A673 (cell line): ENCODE measurements around the gene HAAO. TPM values are rescaled to one million over a fixed set of nuclear protein-coding genes. Genes with fewer than 3 reads are reported as not detected.
A peak's percentile ranks its signal among the peaks of the same experiment; 100 is the strongest.

Source experiments
- BruUV-seq: library from RNA; stranded (reverse); fragments of 400-500 nt; replicated peaks from 2 replicates; lab custom pipeline; 2021; lab: Mats Ljungman, UMichigan
- CTCF ChIA-PET: fragments of 300-600 bp; sonication (Branson Sonifier 250); formaldehyde crosslinking; loops from one replicate; lab custom pipeline; 2022; ENCODE audit warnings: antibody characterized with exemption; lab: Charles Lee
- POLR2A ChIA-PET: fragments of 300-600 bp; sonication (Branson Sonifier 250); formaldehyde crosslinking; loops from one replicate; lab custom pipeline; 2022; ENCODE audit warnings: antibody characterized with exemption; ENCODE audit not compliant: low non-redundant PET; lab: Charles Lee
- DNase-seq: peaks from one replicate; pipeline ENCODE4 v3.0.0-alpha.2; 2015; ENCODE audit warnings: low spot score
- H3K27ac ChIP-seq: fragments of 200-600 bp; sonication (generic); 2 replicates; pipeline ENCODE4 v1.5.1; 2016; ENCODE audit warnings: mixed run types, low read depth, mild to moderate bottlenecking, mixed read lengths, antibody characterized with exemption, low read length; ENCODE audit not compliant: poor library complexity, severe bottlenecking
- H3K27me3 ChIP-seq: fragments of 200-600 bp; sonication (generic); replicated peaks from 2 replicates; pipeline ENCODE4 v1.6.1; 2017; ENCODE audit warnings: mixed run types, low read depth, mild to moderate bottlenecking, mixed read lengths, antibody characterized with exemption, low read length; ENCODE audit not compliant: insufficient read depth, poor library complexity
- H3K36me3 ChIP-seq: fragments of 200-600 bp; sonication (generic); 2 replicates; pipeline ENCODE4 v1.6.1; 2016; ENCODE audit warnings: mixed run types, mild to moderate bottlenecking, mixed read lengths, antibody characterized with exemption, low read length; ENCODE audit not compliant: insufficient read depth, poor library complexity, severe bottlenecking
- H3K4me1 ChIP-seq: fragments of 200-600 bp; sonication (generic); 2 replicates; pipeline ENCODE4 v1.6.1; 2017; ENCODE audit warnings: mixed run types, mild to moderate bottlenecking, mixed read lengths, antibody characterized with exemption, low read length; ENCODE audit not compliant: insufficient read depth, poor library complexity, severe bottlenecking
- H3K4me3 ChIP-seq: fragments of 200-600 bp; sonication (generic); 2 replicates; pipeline ENCODE4 v1.5.1; 2016; ENCODE audit warnings: low read depth, mixed run types, mild to moderate bottlenecking, mixed read lengths, low read length; ENCODE audit not compliant: poor library complexity, severe bottlenecking
- H3K9me3 ChIP-seq: fragments of 200-600 bp; sonication (generic); 2 replicates; pipeline ENCODE4 v1.6.1; 2016; ENCODE audit warnings: mixed run types, low read depth, mild to moderate bottlenecking, mixed read lengths, antibody characterized with exemption, low read length; ENCODE audit not compliant: poor library complexity, severe bottlenecking
- CTCF ChIP-seq: fragments of 300-800, 200-600 bp; sonication (generic); conservative IDR thresholded peaks from 2 replicates; pipeline ENCODE4 v1.5.1; 2017; ENCODE audit warnings: low read depth, mild to moderate bottlenecking, antibody characterized with exemption, low read length, moderate library complexity, mixed read lengths
- EZH2 ChIP-seq: fragments of 200-600 bp; sonication (generic); IDR thresholded peaks from 2 replicates; pipeline ENCODE4 v1.6.1; 2017; ENCODE audit warnings: borderline replicate concordance, low read depth, mild to moderate bottlenecking, mixed read lengths, antibody characterized with exemption, low read length; ENCODE audit not compliant: poor library complexity, severe bottlenecking
- intact Hi-C: fragments of 100-400 bp; cut with micrococcal nuclease; formaldehyde crosslinking; loops from one replicate; pipeline ENCODE4 v1.10.0; 2022; ENCODE audit not compliant: unreplicated experiment
- total RNA-seq: library from RNA; stranded (reverse); gene quantifications from 2 replicates; pipeline ENCODE4 v1.2.3, GENCODE V29; 2021

The HAAO gene
- total RNA-seq, 1 experiment from 2014 or later: 2.4 TPM

GRCh38 chr2:42755191-42755880 lies 37.0 kb downstream of the HAAO start:
- H3K9me3 ChIP-seq: no peaks in the 10 kb centered on the region
- no TSS peak for BruUV-seq
- no peaks in the 10 kb centered on the region for H3K27me3 ChIP-seq
- H3K4me3 ChIP-seq: no peak overlapping the region
- intact Hi-C loops: no loop called here
- ChIA-PET POLR2A (no interaction called here), CTCF (no interaction called here)
- TF ChIP-seq EZH2 (no peak), CTCF (no peak)
- H3K27ac ChIP-seq: no peak overlapping the region
- H3K4me1 ChIP-seq: no peaks in the 10 kb centered on the region
- no peaks in the 10 kb centered on the region for H3K36me3 ChIP-seq
- DNase-seq: peak; percentile 18

- Histone ChIP-seq H3K4me3 (no peak overlapping the region), H3K36me3 (no peaks in the 10 kb centered on the region), H3K4me1 (no peaks in the 10 kb centered on the region), H3K27me3 (no peaks in the 10 kb centered on the region), H3K27ac (no peak overlapping the region), H3K9me3 (no peaks in the 10 kb centered on the region)
- DNase-seq: no peak
- CTCF ChIA-PET: no interaction called here
- POLR2A ChIA-PET: no interaction called here
- intact Hi-C loops: no loop called here
- TF ChIP-seq CTCF (no peak), EZH2 (no peak)
- BruUV-seq: no TSS peak
These were observed 37.6 kb downstream of the HAAO start for GRCh38 chr2:42754776-42755140.

- Histone ChIP-seq H3K36me3 (no peaks in the 10 kb centered on the region), H3K4me3 (no peak overlapping the region), H3K4me1 (no peaks in the 10 kb centered on the region), H3K27me3 (no peaks in the 10 kb centered on the region), H3K27ac (no peak overlapping the region), H3K9me3 (no peaks in the 10 kb centered on the region)
- DNase-seq: no peak
- intact Hi-C loops: no loop called here
- ChIA-PET POLR2A (no interaction called here), CTCF (no interaction called here)
- TF ChIP-seq CTCF (no peak), EZH2 (no peak)
- no TSS peak for BruUV-seq
These were observed 38.2 kb downstream of the HAAO start for GRCh38 chr2:42754021-42754775.
